Neutrophil (primary cell): Measurements from ENCODE around the gene TNS3.

Experiments
- H3K27ac ChIP-seq: fragments of 200-600 bp; sonication (generic); 2 replicates; pipeline ENCODE4 v1.5.1; 2016; ENCODE audit warnings: mild to moderate bottlenecking, moderate library complexity
- H3K27me3 ChIP-seq: fragments of 200-600 bp; sonication (generic); 2 replicates; pipeline ENCODE4 v1.6.0; 2016; ENCODE audit warnings: mild to moderate bottlenecking
- H3K36me3 ChIP-seq: fragments of 200-600 bp; sonication (generic); 2 replicates; pipeline ENCODE4 v1.5.1; 2017
- H3K4me1 ChIP-seq, 2 experiments: fragments of 200-600 bp in 1 of 2; sonication (generic) in 1 of 2; 1 replicate in 1 of 2; 2 replicates in 1 of 2; pipeline versions ENCODE4 v1.5.1 to v1.6.1; 2013 to 2016; ENCODE audit warnings: low read depth in 1 of 2, low read length in 1 of 2, mild to moderate bottlenecking in 1 of 2, moderate library complexity in 1 of 2; ENCODE audit not compliant: control insufficient read depth in 1 of 2, insufficient read depth in 1 of 2
- H3K4me3 ChIP-seq, 2 experiments: fragments of 200-600 bp in 1 of 2; sonication (generic) in 1 of 2; 1 replicate in 1 of 2; 2 replicates in 1 of 2; pipeline ENCODE4 v1.5.1; 2013 to 2016; ENCODE audit warnings: low read depth in 1 of 2, low read length in 1 of 2, mild to moderate bottlenecking in 1 of 2, moderate library complexity in 1 of 2
- H3K9me3 ChIP-seq: fragments of 200-600 bp; sonication (generic); 2 replicates; pipeline ENCODE4 v1.5.1; 2016
- TF ChIP-seq, protein P1 (sequence below): fragments of 200-600 bp; sonication (generic); IDR thresholded peaks from 2 replicates; pipeline ENCODE4 v1.5.1; 2016; ENCODE audit warnings: antibody characterized with exemption

TNS3 gene

DNA sequence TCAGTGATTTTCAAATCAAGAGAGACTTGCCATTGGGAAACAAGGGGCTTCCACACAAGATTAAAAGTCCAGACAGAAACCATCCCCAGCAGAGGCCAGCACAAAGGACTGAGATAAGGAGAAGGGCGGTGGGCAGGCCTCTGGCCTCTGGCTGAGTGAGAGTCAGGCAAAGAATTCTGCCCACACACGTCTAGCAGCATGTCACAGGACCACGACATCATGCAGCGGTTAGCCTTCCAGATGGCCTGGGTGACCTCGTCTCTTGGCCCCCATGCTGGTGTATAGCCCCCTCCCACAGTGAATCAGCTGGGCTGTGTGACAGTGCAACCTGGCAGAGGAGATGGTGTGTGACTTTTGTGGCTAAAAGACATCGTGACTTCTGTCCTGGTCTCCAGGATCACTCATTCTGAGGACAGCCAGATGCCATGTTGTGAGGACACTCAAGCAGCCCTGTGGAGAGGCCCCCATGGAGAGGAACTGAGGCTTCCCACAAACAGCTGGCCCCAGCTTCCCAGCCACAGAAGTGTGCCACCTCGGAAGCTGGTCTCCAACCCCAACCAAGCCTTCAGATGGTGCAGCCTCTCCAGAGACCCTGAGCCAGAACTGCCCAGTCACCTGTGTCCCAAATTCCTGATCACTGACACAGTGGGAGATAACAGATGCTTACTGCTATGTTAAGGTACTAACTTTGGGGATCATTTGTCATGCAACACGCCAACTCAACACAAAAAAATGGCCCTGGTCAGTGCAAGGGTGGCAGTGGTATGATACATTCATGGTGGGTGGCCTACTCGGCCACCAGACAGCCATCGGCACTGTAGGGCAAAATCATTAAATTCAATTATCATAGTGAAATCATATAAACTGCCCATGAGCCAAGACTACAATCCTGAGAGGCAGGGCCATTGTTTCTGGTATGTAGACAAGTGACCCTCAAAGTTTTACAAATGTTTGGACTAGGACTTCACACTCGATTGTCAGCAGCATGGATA lies 73.2 kb downstream of the TNS3 start:
- H3K27me3 ChIP-seq: no peaks in the 10 kb centered on the region
- H3K36me3 ChIP-seq: no peaks in the 10 kb centered on the region
- TF ChIP-seq, protein P1, sequence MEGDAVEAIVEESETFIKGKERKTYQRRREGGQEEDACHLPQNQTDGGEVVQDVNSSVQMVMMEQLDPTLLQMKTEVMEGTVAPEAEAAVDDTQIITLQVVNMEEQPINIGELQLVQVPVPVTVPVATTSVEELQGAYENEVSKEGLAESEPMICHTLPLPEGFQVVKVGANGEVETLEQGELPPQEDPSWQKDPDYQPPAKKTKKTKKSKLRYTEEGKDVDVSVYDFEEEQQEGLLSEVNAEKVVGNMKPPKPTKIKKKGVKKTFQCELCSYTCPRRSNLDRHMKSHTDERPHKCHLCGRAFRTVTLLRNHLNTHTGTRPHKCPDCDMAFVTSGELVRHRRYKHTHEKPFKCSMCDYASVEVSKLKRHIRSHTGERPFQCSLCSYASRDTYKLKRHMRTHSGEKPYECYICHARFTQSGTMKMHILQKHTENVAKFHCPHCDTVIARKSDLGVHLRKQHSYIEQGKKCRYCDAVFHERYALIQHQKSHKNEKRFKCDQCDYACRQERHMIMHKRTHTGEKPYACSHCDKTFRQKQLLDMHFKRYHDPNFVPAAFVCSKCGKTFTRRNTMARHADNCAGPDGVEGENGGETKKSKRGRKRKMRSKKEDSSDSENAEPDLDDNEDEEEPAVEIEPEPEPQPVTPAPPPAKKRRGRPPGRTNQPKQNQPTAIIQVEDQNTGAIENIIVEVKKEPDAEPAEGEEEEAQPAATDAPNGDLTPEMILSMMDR: no peak
- H3K4me1 ChIP-seq: no peaks in the 10 kb centered on the region
- no peak overlapping the region for H3K27ac ChIP-seq
- no peaks in the 10 kb centered on the region for H3K9me3 ChIP-seq
- H3K4me3 ChIP-seq: no peak overlapping the region

DNA sequence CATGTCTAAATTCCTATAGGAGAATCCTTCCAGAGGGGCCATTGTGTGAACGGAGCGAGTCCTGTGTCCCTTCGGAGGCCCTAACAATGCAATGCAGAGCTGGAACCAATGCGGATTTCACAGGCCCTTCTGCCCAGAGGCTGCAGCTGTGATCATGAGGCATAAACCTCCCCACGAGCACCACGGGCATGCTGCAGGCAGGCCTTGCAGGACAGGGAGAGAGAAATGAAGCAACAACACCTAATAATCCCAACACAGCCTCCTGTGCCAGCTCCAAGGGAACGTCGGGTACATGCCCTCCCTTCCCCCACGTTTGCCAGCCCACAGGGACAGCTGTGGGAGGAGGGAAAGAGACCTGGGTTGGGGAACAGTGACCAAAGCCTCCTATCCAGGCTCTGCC lies 74.4 kb downstream of the TNS3 start:
- no peaks in the 10 kb centered on the region for H3K27me3 ChIP-seq
- no peak overlapping the region for H3K27ac ChIP-seq
- H3K9me3 ChIP-seq: no peaks in the 10 kb centered on the region
- H3K4me3 ChIP-seq: no peak overlapping the region
- no peaks in the 10 kb centered on the region for H3K36me3 ChIP-seq
- no peaks in the 10 kb centered on the region for H3K4me1 ChIP-seq
- TF ChIP-seq, protein P1: no peak

DNA sequence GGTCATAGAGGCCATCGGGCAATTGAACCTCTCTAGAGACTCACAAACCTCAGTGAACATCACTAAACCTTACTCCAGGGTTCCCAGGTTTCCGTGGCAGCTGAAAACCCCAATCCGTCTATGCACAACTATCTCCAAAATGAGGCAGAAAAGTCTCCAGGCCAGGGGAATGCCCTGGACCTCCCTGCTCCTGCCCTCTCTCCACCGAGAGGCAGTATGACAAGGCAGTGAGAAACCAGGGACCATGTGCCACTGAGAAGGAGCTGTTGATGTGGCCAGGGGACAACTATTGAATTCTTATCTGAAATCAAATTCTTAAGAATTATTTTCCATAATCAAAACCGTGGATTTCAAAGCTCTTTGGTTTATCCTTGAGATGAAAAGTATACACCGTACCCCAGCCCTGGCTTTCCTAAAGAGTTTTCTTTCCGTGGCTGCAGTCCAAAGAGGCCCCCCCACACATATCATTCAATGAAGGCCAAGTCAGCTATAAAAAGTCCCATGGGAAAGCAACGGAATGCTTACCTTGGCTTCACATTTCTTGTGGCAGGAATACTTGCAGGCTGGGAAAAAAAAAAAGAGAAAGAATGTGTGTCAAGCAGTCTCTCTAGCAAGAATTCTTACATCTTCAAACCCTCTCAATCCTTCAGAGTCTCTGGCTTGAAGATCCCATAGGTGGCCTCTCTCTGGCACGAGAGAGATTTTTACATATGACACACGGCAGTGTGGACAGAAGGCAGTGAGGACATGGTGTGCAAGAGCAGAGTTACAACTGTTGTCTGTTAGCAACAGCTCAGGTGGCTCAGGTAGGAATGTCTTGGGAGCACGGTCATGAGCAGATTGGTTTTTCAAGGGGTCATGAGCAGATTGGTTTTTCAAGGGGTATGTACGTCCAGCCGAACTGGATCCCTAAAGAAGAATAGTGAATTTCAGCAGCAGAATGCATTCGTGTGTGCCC lies 75.2 kb downstream of the TNS3 start:
- H3K27me3 ChIP-seq: no peaks in the 10 kb centered on the region
- no peaks in the 10 kb centered on the region for H3K4me1 ChIP-seq
- H3K4me3 ChIP-seq: no peak overlapping the region
- H3K9me3 ChIP-seq: no peaks in the 10 kb centered on the region
- TF ChIP-seq, protein P1: no peak
- H3K27ac ChIP-seq: no peak overlapping the region
- H3K36me3 ChIP-seq: no peaks in the 10 kb centered on the region

DNA sequence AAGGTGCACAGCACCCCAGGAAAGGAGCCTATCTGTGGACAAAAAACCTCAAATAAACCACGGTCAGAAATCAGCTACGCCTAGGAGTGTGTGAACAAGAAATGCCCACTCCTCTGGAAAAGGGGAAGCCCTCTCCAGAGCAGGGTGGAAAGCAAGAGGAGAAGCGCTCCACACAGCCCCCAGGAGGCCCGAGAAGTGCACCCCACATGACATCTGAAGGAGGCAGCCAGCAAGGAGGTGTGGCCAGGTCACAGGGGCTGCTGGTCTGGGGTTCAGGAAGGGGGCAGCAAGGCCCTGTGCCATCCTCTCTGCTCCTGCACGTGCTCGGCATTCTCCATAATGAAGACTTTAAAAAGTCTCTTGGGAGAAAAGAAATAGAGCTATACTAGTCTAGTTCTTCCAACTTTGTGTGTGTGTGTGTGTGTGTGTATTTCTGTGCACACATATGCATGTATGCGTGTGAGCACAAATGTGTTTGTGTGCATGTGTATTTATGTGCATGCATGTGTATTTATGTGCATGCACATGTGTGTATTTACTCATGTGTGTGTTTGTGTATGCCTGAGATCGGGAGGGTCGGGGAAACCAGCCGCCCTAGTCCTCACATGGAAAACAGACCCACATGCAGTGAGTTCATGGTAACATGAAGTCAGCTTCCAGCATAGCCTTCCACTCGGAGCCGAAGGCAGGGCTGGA lies 76.5 kb downstream of the TNS3 start:
- TF ChIP-seq, protein P1: no peak
- H3K9me3 ChIP-seq: no peaks in the 10 kb centered on the region
- no peak overlapping the region for H3K4me3 ChIP-seq
- no peaks in the 10 kb centered on the region for H3K27me3 ChIP-seq
- no peak overlapping the region for H3K27ac ChIP-seq
- H3K36me3 ChIP-seq: no peaks in the 10 kb centered on the region
- no peaks in the 10 kb centered on the region for H3K4me1 ChIP-seq
